Breast epithelium (tissue), 3 donors: ENCODE results near the gene VPS41.

Experiments
- CTCF ChIP-seq, 3 donors: fragments of 450-650 bp; IDR thresholded peaks; one replicate each; pipeline ENCODE4 v1.5.1; 2016 to 2017; ENCODE audit warnings: antibody characterized with exemption in 3 of 3, mild to moderate bottlenecking in 3 of 3, moderate library complexity in 3 of 3
- POLR2A ChIP-seq: fragments of 450-650 bp; IDR thresholded peaks from one replicate; pipeline ENCODE4 v1.6.1; 2016; ENCODE audit warnings: antibody characterized with exemption, mild to moderate bottlenecking, moderate library complexity

GRCh38 chr7:38740041-38740440, 168.9 kb downstream of the VPS41 start:
- TF ChIP-seq CTCF (IDR thresholded peaks at IDR 0.05) (no peak), POLR2A (no peak)
